OCI-LY1 (cell line): Measurements from ENCODE around the gene CIDEB.

ENCODE experiments used
- H2AFZ ChIP-seq: fragments of 200-600 bp; sonication (generic), shearing (Covaris generic); 2 replicates; pipeline ENCODE4 v1.6.0; 2014; ENCODE audit warnings: antibody characterized with exemption, mild to moderate bottlenecking, low read length
- H3F3A ChIP-seq: fragments of 200-600 bp; sonication (generic), shearing (Covaris generic); 2 replicates; pipeline ENCODE4 v1.6.0; 2014; ENCODE audit warnings: mild to moderate bottlenecking, antibody characterized with exemption, low read length, moderate library complexity; ENCODE audit not compliant: insufficient read depth
- H3K27ac ChIP-seq: fragments of 200-600 bp; sonication (generic); 2 replicates; pipeline ENCODE4 v1.5.1; 2014; ENCODE audit warnings: low read length, mixed run types, mild to moderate bottlenecking, low read depth; ENCODE audit not compliant: poor library complexity, severe bottlenecking
- H3K27me3 ChIP-seq: fragments of 200-600 bp; sonication (generic); 2 replicates; pipeline ENCODE4 v1.6.0; 2014; ENCODE audit warnings: antibody characterized with exemption, mild to moderate bottlenecking, low read length, moderate library complexity; ENCODE audit not compliant: insufficient read depth
- H3K36me3 ChIP-seq: fragments of 200-600 bp; sonication (generic); 2 replicates; pipeline ENCODE4 v1.6.1; 2014; ENCODE audit warnings: mild to moderate bottlenecking, antibody characterized with exemption, low read length, moderate library complexity, mixed read lengths; ENCODE audit not compliant: insufficient read depth
- H3K4me1 ChIP-seq: fragments of 200-600 bp; sonication (generic); 2 replicates; pipeline ENCODE4 v1.5.1; 2014; ENCODE audit warnings: mild to moderate bottlenecking, low read length, moderate library complexity; ENCODE audit not compliant: insufficient read depth, severe bottlenecking
- H3K4me2 ChIP-seq: fragments of 200-600 bp; sonication (generic), shearing (Covaris generic); 2 replicates; pipeline ENCODE4 v1.6.1; 2014; ENCODE audit warnings: low read length
- H3K4me3 ChIP-seq: fragments of 200-600 bp; sonication (generic); 2 replicates; pipeline ENCODE4 v1.5.1; 2014; ENCODE audit warnings: low read length, low read depth, mild to moderate bottlenecking, mixed read lengths; ENCODE audit not compliant: poor library complexity, severe bottlenecking
- H3K79me2 ChIP-seq: fragments of 200-600 bp; shearing (Covaris generic); 2 replicates; pipeline ENCODE4 v1.6.1; 2016; ENCODE audit warnings: mixed run types, low read length, mixed read lengths; ENCODE audit not compliant: insufficient read depth
- H3K9ac ChIP-seq: fragments of 200-600 bp; sonication (generic), shearing (Covaris generic); 2 replicates; pipeline ENCODE4 v1.6.1; 2014; ENCODE audit warnings: mild to moderate bottlenecking, low read length, mixed read lengths
- H3K9me2 ChIP-seq: fragments of 200-600 bp; sonication (generic), shearing (Covaris generic); 2 replicates; pipeline ENCODE4 v1.6.1; 2014; ENCODE audit warnings: low read depth, mild to moderate bottlenecking, low read length, mixed read lengths
- H3K9me3 ChIP-seq: fragments of 200-600 bp; shearing (Covaris generic); 2 replicates; pipeline ENCODE4 v1.6.1; 2014; ENCODE audit warnings: low read length, mixed read lengths
- H4K20me1 ChIP-seq: fragments of 200-600 bp; sonication (generic), shearing (Covaris generic); 2 replicates; pipeline ENCODE4 v1.6.0; 2016; ENCODE audit warnings: mild to moderate bottlenecking, low read length; ENCODE audit not compliant: insufficient read depth
- CTCF ChIP-seq: fragments of 200-600 bp; sonication (generic), shearing (Covaris generic); IDR thresholded peaks from 2 replicates; pipeline ENCODE4 v1.5.1; 2017; ENCODE audit warnings: mild to moderate bottlenecking, antibody characterized with exemption, low read length, moderate library complexity, mixed read lengths
- EZH2 ChIP-seq: fragments of 200-600 bp; sonication (generic), shearing (Covaris generic); IDR thresholded peaks from 2 replicates; pipeline ENCODE4 v1.8.0; 2017; ENCODE audit warnings: borderline replicate concordance, mixed run types, mild to moderate bottlenecking, antibody characterized with exemption, low read length, moderate library complexity, mixed read lengths

CIDEB gene

GRCh38 chr14:24273422-24273998, 34.3 kb downstream of the CIDEB start:
- Histone ChIP-seq H2AFZ (no peak overlapping the region), H3K9me2 (no peaks in the 10 kb centered on the region), H3K27me3 (no peaks in the 10 kb centered on the region), H3K27ac (peak overlapping the region; percentile 58), H3K36me3 (no peaks in the 10 kb centered on the region), H3K4me3 (no peak overlapping the region), H3K4me2 (no peak overlapping the region; the same call in 1 of the 2 replicates), H4K20me1 (no peaks in the 10 kb centered on the region), H3K9ac (no peak overlapping the region), H3K9me3 (no peaks in the 10 kb centered on the region), H3F3A (no peaks in the 10 kb centered on the region), H3K4me1 (peaks cover 53% of the 10 kb centered on the region), H3K79me2 (no peaks in the 10 kb centered on the region)
- TF ChIP-seq EZH2 (no peak), CTCF (peak; percentile 20; the same call in 1 of the 2 replicates)

DNA sequence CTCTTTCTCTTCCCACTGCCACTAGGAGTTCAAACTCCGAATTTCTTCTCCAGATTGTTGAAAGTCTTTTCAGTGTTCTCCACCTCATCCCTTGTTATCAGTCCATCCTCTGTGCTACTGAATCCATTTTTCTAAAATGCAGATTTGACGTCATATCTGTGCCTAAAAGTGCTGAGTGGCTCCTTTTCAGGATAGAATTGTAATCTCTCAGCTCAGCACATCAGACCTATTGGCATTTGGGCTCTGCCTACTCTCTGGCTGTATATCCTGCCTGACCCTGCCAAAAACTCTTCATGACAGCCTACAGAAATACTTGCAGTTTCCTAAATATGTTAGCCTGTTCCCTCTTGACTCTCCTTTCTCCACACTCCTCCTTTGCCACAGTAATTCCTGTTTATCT, 35.3 kb downstream of the CIDEB start:
- Histone ChIP-seq H4K20me1 (no peaks in the 10 kb centered on the region), H3K4me1 (peaks cover 46% of the 10 kb centered on the region), H3K27ac (peak overlapping the region; percentile 63), H3K36me3 (no peaks in the 10 kb centered on the region), H3K4me3 (peak overlapping the region; percentile 67), H3F3A (no peaks in the 10 kb centered on the region), H3K9ac (peak overlapping the region; percentile 60; the same call in 1 of the 2 replicates), H3K79me2 (no peaks in the 10 kb centered on the region), H3K4me2 (peak overlapping the region; percentile 69), H3K27me3 (no peaks in the 10 kb centered on the region), H2AFZ (no peak overlapping the region), H3K9me2 (no peaks in the 10 kb centered on the region), H3K9me3 (no peaks in the 10 kb centered on the region)
- TF ChIP-seq EZH2 (no peak), CTCF (no peak)

DNA sequence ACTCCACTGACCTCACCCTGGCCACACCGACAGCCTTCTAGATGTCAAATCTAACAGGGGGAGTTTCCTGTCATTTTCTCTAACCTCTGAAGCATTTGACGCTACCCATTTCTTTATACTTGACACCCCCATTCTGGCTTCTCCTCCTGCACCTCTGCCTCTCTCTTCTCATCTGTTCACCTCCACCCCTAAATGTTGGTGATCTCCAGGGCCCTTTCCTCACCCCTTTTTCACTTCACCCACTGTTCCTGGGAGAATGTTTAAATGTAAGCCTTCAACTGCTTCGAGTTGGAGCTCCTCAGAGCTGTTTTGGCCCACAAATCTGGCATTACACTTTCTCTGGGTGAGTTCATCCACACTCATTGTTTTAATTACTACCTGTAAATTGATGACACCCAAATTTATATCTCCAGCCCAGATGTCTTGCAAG, 35.9 kb downstream of the CIDEB start:
- Histone ChIP-seq H2AFZ (no peak overlapping the region), H3K27ac (peak overlapping the region; percentile 63), H3K9ac (peak overlapping the region; percentile 60)

More for the DNA sequence above, 35.9 kb downstream of the CIDEB start:
- Histone ChIP-seq H3K4me3 (peak overlapping the region; percentile 67), H3K36me3 (no peaks in the 10 kb centered on the region), H3K9me2 (no peaks in the 10 kb centered on the region), H3F3A (no peaks in the 10 kb centered on the region), H3K79me2 (no peaks in the 10 kb centered on the region), H3K4me1 (peaks cover 44% of the 10 kb centered on the region), H3K9me3 (no peaks in the 10 kb centered on the region), H4K20me1 (no peaks in the 10 kb centered on the region), H3K4me2 (peak overlapping the region; percentile 69), H3K27me3 (no peaks in the 10 kb centered on the region)
- no peak for TF ChIP-seq EZH2
- TF ChIP-seq CTCF: no peak
